SK-N-SH (cell line): ENCODE data around the gene ZNF689. TPM values are rescaled to one million over a fixed set of nuclear protein-coding genes. Genes with fewer than 3 reads are reported as not detected.

Source experiments
- CTCF ChIA-PET: fragments of 300-600, 350-600 bp; formaldehyde crosslinking; extraction: SDS; loops from one replicate; lab custom pipeline; 2021; lab: Yijun Ruan, JAX
- POLR2A ChIA-PET: fragments of 350-600 bp; sonication (Branson Sonifier 250); formaldehyde crosslinking; extraction: SDS; loops from one replicate; lab custom pipeline; 2020; ENCODE audit warnings: antibody characterized with exemption, inconsistent platforms; lab: Yijun Ruan, JAX
- DNase-seq: peaks from one replicate; pipeline ENCODE4 v3.0.0; 2012
- H2AFZ ChIP-seq: fragments of 200-600 bp; sonication (generic); 2 replicates; pipeline ENCODE4 v1.8.1; 2016; ENCODE audit warnings: antibody characterized with exemption, mild to moderate bottlenecking, low read depth
- H3F3A ChIP-seq: fragments of 200-600 bp; sonication (generic); replicated peaks from 2 replicates; pipeline ENCODE3; 2016; ENCODE audit warnings: antibody characterized with exemption, mild to moderate bottlenecking; ENCODE audit not compliant: insufficient read depth
- H3K27ac ChIP-seq, 2 experiments: fragments of 200-500 bp in 1 of 2; fragments of 200-600 bp in 1 of 2; sonication (Bioruptor generic) in 1 of 2; sonication (generic), shearing (Covaris generic) in 1 of 2; 2 replicates each; pipeline versions ENCODE4 v1.5.1 to v1.6.1; 2014 to 2016; ENCODE audit warnings: low read depth in 2 of 2, inconsistent platforms in 1 of 2, low read length in 1 of 2, mild to moderate bottlenecking in 1 of 2, mixed read lengths in 1 of 2
- H3K27me3 ChIP-seq: fragments of 200-600 bp; sonication (generic), shearing (Covaris generic); 2 replicates; pipeline ENCODE4 v1.6.1; 2016; ENCODE audit warnings: mixed run types; ENCODE audit not compliant: insufficient read depth
- H3K36me3 ChIP-seq, 2 experiments: fragments of 200-500 bp in 1 of 2; fragments of 200-600 bp in 1 of 2; sonication (Bioruptor generic) in 1 of 2; sonication (generic) in 1 of 2; replicated peaks in 1 of 2; 2 replicates each; pipeline versions ENCODE3 to v1.5.1; 2014 to 2016; ENCODE audit warnings: low read length in 1 of 2, mild to moderate bottlenecking in 1 of 2; ENCODE audit not compliant: insufficient read depth in 2 of 2, control insufficient read depth in 1 of 2
- H3K4me1 ChIP-seq, 2 experiments: fragments of 200-500 bp in 1 of 2; fragments of 200-600 bp in 1 of 2; sonication (Bioruptor generic) in 1 of 2; sonication (generic), shearing (Covaris generic) in 1 of 2; 2 replicates each; pipeline versions ENCODE4 v1.5.1 to v1.6.1; 2014 to 2016; ENCODE audit warnings: low read depth in 1 of 2, low read length in 1 of 2, mixed run types in 1 of 2; ENCODE audit not compliant: insufficient read depth in 2 of 2, control insufficient read depth in 1 of 2
- H3K4me2 ChIP-seq: fragments of 200-600 bp; sonication (generic), shearing (Covaris generic); 2 replicates; pipeline ENCODE4 v1.6.1; 2017; ENCODE audit warnings: mixed run types
- H3K4me3 ChIP-seq, 2 experiments: fragments of 200-500 bp in 1 of 2; fragments of 200-600 bp in 1 of 2; sonication (Bioruptor generic) in 1 of 2; sonication (generic), shearing (Covaris generic) in 1 of 2; 2 replicates each; pipeline versions ENCODE4 v1.5.1 to v1.8.1; 2014 to 2016; ENCODE audit warnings: low read depth in 2 of 2, inconsistent platforms in 1 of 2, low read length in 1 of 2, mild to moderate bottlenecking in 1 of 2, mixed read lengths in 1 of 2, moderate library complexity in 1 of 2
- H3K79me2 ChIP-seq: fragments of 200-600 bp; sonication (generic); 2 replicates; pipeline ENCODE4 v1.8.1; 2017; ENCODE audit warnings: mild to moderate bottlenecking; ENCODE audit not compliant: insufficient read depth
- H3K9ac ChIP-seq: fragments of 200-600 bp; sonication (generic); 2 replicates; pipeline ENCODE4 v1.6.1; 2017; ENCODE audit warnings: mixed run types
- H3K9me2 ChIP-seq: fragments of 200-600 bp; sonication (generic); 2 replicates; pipeline ENCODE4 v1.6.1; 2017; ENCODE audit warnings: mixed run types
- H3K9me3 ChIP-seq: fragments of 200-600 bp; sonication (generic); 2 replicates; pipeline ENCODE4 v1.6.1; 2017; ENCODE audit warnings: mixed run types, mild to moderate bottlenecking, moderate library complexity
- H4K20me1 ChIP-seq: fragments of 200-600 bp; sonication (generic); 2 replicates; pipeline ENCODE4 v1.6.1; 2017; ENCODE audit warnings: mild to moderate bottlenecking, mixed run types; ENCODE audit not compliant: insufficient read depth
- EP300 ChIP-seq, 2 experiments: IDR thresholded peaks; 2 replicates each; pipeline versions ENCODE4 v1.4.0 to v1.6.1; 2012; ENCODE audit warnings: borderline replicate concordance in 1 of 2, low read depth in 1 of 2, low read length in 1 of 2
- EZH2phosphoT487 ChIP-seq: fragments of 200-600 bp; sonication (generic); IDR thresholded peaks from 2 replicates; pipeline ENCODE4 v1.6.1; 2017; ENCODE audit warnings: low read depth, mixed run types, mild to moderate bottlenecking, antibody characterized with exemption, moderate library complexity, borderline replicate concordance
- FOXM1 ChIP-seq: IDR thresholded peaks from 2 replicates; pipeline ENCODE4 v1.4.0; 2012; ENCODE audit warnings: low read depth, mild to moderate bottlenecking
- GABPA ChIP-seq: IDR thresholded peaks from 2 replicates; pipeline ENCODE4 v1.4.0; 2012; ENCODE audit warnings: low read depth, mild to moderate bottlenecking
- GATA2 ChIP-seq: sonication (generic); formaldehyde crosslinking; IDR thresholded peaks from 2 replicates; pipeline ENCODE4 v1.5.0; 2020; ENCODE audit warnings: mild to moderate bottlenecking, missing genetic modification reagents
- MEF2A ChIP-seq: IDR thresholded peaks from 2 replicates; pipeline ENCODE4 v1.4.0; 2012; ENCODE audit warnings: low read depth, borderline replicate concordance
- NRF1 ChIP-seq: IDR thresholded peaks from 2 replicates; pipeline ENCODE4 v1.6.1; 2012; ENCODE audit warnings: low read depth, mild to moderate bottlenecking, low read length
- POLR2AphosphoS5 ChIP-seq: IDR thresholded peaks from 2 replicates; pipeline ENCODE4 v1.6.1; 2012; ENCODE audit warnings: low read depth, low read length
- RFX5 ChIP-seq: IDR thresholded peaks from 2 replicates; pipeline ENCODE4 v1.6.1; 2012; ENCODE audit warnings: mild to moderate bottlenecking, improper control_type of control experiment, low read length
- SIN3A ChIP-seq: IDR thresholded peaks from 2 replicates; pipeline ENCODE4 v1.6.1; 2012; ENCODE audit warnings: low read depth, mild to moderate bottlenecking, low read length, moderate library complexity, borderline replicate concordance
- SMC3 ChIP-seq: IDR thresholded peaks from 2 replicates; pipeline ENCODE4 v1.6.1; 2012; ENCODE audit warnings: low read depth, low read length, improper control_type of control experiment
- YY1 ChIP-seq: IDR thresholded peaks from 2 replicates; pipeline ENCODE4 v1.4.0; 2012; ENCODE audit warnings: low read depth, mild to moderate bottlenecking
- WGBS: methylation state at CpG from one replicate; pipeline ENCODE4 v1.1.6; 2017; ENCODE audit warnings: low lambda C conversion rate; 5-methylcytosine and 5-hydroxymethylcytosine counted together
- polyA plus RNA-seq, 3 experiments: library from polyadenylated mRNA; depleted of rRNA; stranded (reverse); fragments of >200 nt; gene quantifications; 2 replicates each; pipeline ENCODE4 v1.2.3, GENCODE V29; 2012
- TF ChIP-seq, protein P1 (sequence below): fragments of 150-350 bp; IDR thresholded peaks from 2 replicates; pipeline ENCODE4 v1.6.1; 2017; ENCODE audit warnings: antibody characterized with exemption, low read length, low read depth, borderline replicate concordance
- TF ChIP-seq, protein P2 (sequence below): IDR thresholded peaks from 2 replicates; pipeline ENCODE4 v1.6.1; 2012; ENCODE audit warnings: mild to moderate bottlenecking, low read depth, low read length, moderate library complexity
- TF ChIP-seq, protein P3 (sequence below): fragments of 150-350 bp; IDR thresholded peaks from 2 replicates; pipeline ENCODE4 v1.6.1; 2016; ENCODE audit warnings: mild to moderate bottlenecking, low read depth, low read length
- TF ChIP-seq, protein P4 (sequence below): IDR thresholded peaks from 2 replicates; pipeline ENCODE4; 2012

Gene ZNF689
- polyA plus RNA-seq, 1 of the 3 experiments (the other 2 are of a cell fraction): 2.9 TPM

DNA sequence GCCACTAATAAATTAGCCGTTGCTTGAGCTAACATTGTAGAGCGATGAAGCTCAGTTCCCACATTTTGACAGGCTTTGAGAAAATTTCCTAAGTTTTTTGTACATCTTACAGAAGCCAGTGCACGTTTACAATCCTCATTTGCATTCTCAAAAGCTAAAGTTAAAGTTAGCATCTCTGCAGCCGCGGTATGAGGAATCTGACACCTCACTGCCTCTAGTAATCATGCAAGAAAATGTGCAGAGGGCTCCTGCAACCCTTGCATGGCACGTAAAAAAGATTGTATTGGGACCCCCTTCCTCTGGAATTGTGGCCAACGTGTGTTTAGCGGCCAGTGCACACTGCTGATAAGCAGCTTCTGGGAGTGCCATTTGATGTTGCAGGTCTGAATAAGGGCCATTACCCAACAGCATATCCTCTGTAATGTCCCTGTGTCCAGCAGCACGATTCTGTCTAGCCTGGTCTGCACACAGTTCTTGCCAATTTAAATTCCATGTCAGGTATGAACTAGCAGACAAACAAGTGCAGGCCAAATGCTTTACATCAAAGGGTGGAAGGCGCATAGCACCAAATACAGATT lies 12.4 kb upstream of the ZNF689 start:
- Histone ChIP-seq H2AFZ (no peak overlapping the region), H3K9me3 (no peaks in the 10 kb centered on the region), H3K4me1 (no peaks in the 10 kb centered on the region), H4K20me1 (no peaks in the 10 kb centered on the region)
- WGBS: 71% methylated on average over 10 of the region's 10 CpGs
- TF ChIP-seq, protein P1, sequence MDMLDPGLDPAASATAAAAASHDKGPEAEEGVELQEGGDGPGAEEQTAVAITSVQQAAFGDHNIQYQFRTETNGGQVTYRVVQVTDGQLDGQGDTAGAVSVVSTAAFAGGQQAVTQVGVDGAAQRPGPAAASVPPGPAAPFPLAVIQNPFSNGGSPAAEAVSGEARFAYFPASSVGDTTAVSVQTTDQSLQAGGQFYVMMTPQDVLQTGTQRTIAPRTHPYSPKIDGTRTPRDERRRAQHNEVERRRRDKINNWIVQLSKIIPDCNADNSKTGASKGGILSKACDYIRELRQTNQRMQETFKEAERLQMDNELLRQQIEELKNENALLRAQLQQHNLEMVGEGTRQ: no peak
- TF ChIP-seq POLR2AphosphoS5 (no peak), GATA2 (CRISPR knock-in tag) (no peak), EZH2phosphoT487 (no peak), GABPA (no peak)
- TF ChIP-seq, all 33 proteins: peak for 0
- Histone ChIP-seq H3K9me2 (no peaks in the 10 kb centered on the region), H3K4me3 (no peak overlapping the region), H3K9ac (no peak overlapping the region), H3K4me2 (no peak overlapping the region), H3F3A (no peaks in the 10 kb centered on the region), H3K27me3 (no peaks in the 10 kb centered on the region), H3K27ac (no peak overlapping the region), H3K79me2 (no peaks in the 10 kb centered on the region), H3K36me3 (no peaks in the 10 kb centered on the region)
- DNase-seq: no peak
- CTCF ChIA-PET: interaction anchor here (0.7 kb wide), 1 partner anchor 12 kb away, joined by 3 read pairs; the partner anchor contains the start of gene ZNF689
- POLR2A ChIA-PET: no interaction called here

DNA sequence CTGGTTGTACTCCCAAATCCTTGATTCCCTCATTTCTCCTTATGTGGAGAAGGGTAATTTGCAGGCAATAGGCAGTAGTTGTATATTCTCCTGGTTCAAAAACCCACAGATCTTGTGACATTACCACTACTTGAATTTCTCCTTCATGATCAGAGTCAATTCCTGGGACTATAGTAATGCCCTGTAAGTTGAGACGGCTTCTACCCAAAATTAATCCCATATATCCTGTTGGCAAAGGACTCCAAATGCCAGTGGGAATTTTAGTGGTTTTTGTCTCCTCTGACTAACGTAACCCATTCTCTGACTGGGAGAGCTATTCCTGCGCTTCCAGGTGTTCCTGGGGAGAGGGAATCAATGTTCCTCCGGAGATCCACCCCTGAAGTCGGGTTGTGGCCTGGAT lies 11.6 kb upstream of the ZNF689 start:
- no peak overlapping the region for H3K27ac ChIP-seq
- no peak overlapping the region for H3K9ac ChIP-seq
- H3K36me3 ChIP-seq: no peaks in the 10 kb centered on the region
- no peaks in the 10 kb centered on the region for H3K4me1 ChIP-seq
- H3K9me3 ChIP-seq: no peaks in the 10 kb centered on the region
- H3K9me2 ChIP-seq: no peaks in the 10 kb centered on the region
- no peak for TF ChIP-seq SIN3A
- TF ChIP-seq FOXM1: no peak
- TF ChIP-seq, protein P2, sequence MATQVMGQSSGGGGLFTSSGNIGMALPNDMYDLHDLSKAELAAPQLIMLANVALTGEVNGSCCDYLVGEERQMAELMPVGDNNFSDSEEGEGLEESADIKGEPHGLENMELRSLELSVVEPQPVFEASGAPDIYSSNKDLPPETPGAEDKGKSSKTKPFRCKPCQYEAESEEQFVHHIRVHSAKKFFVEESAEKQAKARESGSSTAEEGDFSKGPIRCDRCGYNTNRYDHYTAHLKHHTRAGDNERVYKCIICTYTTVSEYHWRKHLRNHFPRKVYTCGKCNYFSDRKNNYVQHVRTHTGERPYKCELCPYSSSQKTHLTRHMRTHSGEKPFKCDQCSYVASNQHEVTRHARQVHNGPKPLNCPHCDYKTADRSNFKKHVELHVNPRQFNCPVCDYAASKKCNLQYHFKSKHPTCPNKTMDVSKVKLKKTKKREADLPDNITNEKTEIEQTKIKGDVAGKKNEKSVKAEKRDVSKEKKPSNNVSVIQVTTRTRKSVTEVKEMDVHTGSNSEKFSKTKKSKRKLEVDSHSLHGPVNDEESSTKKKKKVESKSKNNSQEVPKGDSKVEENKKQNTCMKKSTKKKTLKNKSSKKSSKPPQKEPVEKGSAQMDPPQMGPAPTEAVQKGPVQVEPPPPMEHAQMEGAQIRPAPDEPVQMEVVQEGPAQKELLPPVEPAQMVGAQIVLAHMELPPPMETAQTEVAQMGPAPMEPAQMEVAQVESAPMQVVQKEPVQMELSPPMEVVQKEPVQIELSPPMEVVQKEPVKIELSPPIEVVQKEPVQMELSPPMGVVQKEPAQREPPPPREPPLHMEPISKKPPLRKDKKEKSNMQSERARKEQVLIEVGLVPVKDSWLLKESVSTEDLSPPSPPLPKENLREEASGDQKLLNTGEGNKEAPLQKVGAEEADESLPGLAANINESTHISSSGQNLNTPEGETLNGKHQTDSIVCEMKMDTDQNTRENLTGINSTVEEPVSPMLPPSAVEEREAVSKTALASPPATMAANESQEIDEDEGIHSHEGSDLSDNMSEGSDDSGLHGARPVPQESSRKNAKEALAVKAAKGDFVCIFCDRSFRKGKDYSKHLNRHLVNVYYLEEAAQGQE: no peak
- no peak for TF ChIP-seq RFX5
- no peak for TF ChIP-seq GATA2 (CRISPR knock-in tag)
- TF ChIP-seq SMC3: no peak
- TF ChIP-seq EZH2phosphoT487: no peak
- no peak for TF ChIP-seq YY1
- TF ChIP-seq, protein P3, sequence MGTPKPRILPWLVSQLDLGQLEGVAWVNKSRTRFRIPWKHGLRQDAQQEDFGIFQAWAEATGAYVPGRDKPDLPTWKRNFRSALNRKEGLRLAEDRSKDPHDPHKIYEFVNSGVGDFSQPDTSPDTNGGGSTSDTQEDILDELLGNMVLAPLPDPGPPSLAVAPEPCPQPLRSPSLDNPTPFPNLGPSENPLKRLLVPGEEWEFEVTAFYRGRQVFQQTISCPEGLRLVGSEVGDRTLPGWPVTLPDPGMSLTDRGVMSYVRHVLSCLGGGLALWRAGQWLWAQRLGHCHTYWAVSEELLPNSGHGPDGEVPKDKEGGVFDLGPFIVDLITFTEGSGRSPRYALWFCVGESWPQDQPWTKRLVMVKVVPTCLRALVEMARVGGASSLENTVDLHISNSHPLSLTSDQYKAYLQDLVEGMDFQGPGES: no peak
- TF ChIP-seq NRF1: no peak
- TF ChIP-seq, protein P4, sequence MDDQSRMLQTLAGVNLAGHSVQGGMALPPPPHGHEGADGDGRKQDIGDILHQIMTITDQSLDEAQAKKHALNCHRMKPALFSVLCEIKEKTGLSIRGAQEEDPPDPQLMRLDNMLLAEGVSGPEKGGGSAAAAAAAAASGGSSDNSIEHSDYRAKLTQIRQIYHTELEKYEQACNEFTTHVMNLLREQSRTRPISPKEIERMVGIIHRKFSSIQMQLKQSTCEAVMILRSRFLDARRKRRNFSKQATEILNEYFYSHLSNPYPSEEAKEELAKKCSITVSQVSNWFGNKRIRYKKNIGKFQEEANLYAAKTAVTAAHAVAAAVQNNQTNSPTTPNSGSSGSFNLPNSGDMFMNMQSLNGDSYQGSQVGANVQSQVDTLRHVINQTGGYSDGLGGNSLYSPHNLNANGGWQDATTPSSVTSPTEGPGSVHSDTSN: no peak
- no peak for TF ChIP-seq EP300 (IDR thresholded peaks at IDR 0.05; ENCODE audit: borderline replicate concordance in 1 of 2, low read depth in 1 of 2, low read length in 1 of 2)
- no peak for TF ChIP-seq MEF2A
- TF ChIP-seq, protein P1: no peak
- CTCF ChIA-PET: interaction anchor here (1.2 kb wide), 1 partner anchor 10 kb away, joined by 3 read pairs; no protein-coding TSS in a partner anchor
- POLR2A ChIA-PET: no interaction called here
- no peaks in the 10 kb centered on the region for H4K20me1 ChIP-seq
- H3K27me3 ChIP-seq: no peaks in the 10 kb centered on the region
- no peak for DNase-seq
- WGBS: 69% methylated on average over 5 of the region's 5 CpGs
- H3K4me2 ChIP-seq: no peak overlapping the region
- H3K4me3 ChIP-seq: no peak overlapping the region
- H3K79me2 ChIP-seq: no peaks in the 10 kb centered on the region
- no peak overlapping the region for H2AFZ ChIP-seq
- no peaks in the 10 kb centered on the region for H3F3A ChIP-seq
